Mammary epithelial cell (primary cell): ENCODE measurements around the gene NUP93.

ENCODE experiments used
- EZH2 ChIP-seq: IDR thresholded peaks from 2 replicates; pipeline ENCODE4 v1.6.1; 2012; ENCODE audit warnings: low read length, inconsistent platforms, borderline replicate concordance
- TF ChIP-seq, protein P1 (sequence below), 2 donors: IDR thresholded peaks in 1 of 2; conservative IDR thresholded peaks in 1 of 2; 2 replicates each; pipeline ENCODE4 v1.5.1; 2011 to 2012; ENCODE audit warnings: inconsistent platforms in 2 of 2, low read length in 2 of 2, mild to moderate bottlenecking in 2 of 2, control low read depth in 1 of 2, low read depth in 1 of 2; ENCODE audit not compliant: insufficient read depth in 1 of 2; ENCODE audit errors: extremely low read depth in 1 of 2

DNA sequence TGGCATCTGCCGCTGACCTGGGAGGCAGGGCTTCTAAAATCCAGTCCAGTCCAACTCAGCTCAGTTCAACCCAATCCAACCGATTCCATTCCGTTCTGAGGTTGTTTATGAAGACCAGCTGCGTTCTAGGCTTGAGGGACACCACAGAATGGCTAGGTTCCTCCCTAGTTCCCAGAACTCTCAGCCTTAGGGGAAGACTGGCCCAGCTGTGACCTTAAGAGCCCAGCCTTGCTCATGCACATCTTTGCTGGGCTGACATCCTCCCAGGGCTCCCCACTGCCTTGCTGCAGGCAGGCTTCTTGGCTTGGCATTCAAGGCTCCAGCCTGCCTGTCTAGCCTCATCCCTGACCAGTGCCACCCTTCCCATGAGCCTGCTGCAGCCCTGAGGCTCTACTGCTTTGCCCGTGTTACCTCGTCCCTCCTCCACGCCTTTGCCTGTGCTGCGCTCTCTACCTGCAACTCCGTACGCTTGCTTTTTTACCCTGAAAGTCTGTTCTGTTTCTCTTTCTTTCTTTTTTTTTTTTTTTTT, 143.0 kb downstream of the NUP93 start:
- TF ChIP-seq, protein P1, sequence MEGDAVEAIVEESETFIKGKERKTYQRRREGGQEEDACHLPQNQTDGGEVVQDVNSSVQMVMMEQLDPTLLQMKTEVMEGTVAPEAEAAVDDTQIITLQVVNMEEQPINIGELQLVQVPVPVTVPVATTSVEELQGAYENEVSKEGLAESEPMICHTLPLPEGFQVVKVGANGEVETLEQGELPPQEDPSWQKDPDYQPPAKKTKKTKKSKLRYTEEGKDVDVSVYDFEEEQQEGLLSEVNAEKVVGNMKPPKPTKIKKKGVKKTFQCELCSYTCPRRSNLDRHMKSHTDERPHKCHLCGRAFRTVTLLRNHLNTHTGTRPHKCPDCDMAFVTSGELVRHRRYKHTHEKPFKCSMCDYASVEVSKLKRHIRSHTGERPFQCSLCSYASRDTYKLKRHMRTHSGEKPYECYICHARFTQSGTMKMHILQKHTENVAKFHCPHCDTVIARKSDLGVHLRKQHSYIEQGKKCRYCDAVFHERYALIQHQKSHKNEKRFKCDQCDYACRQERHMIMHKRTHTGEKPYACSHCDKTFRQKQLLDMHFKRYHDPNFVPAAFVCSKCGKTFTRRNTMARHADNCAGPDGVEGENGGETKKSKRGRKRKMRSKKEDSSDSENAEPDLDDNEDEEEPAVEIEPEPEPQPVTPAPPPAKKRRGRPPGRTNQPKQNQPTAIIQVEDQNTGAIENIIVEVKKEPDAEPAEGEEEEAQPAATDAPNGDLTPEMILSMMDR (conservative IDR thresholded peaks at IDR 0.05 in 1 of 2, IDR thresholded peaks at IDR 0.05 in 1 of 2; ENCODE audit: extremely low read depth in 1 of 2, insufficient read depth in 1 of 2, low read depth in 1 of 2, low read length in 2 of 2): no peak
- TF ChIP-seq EZH2: no peak
